H1 (cell line): ENCODE data around the gene HSPA5. TPM values are rescaled to one million over a fixed set of nuclear protein-coding genes. Genes with fewer than 3 reads are reported as not detected.

ENCODE experiments used
- CTCF ChIA-PET: fragments of 300-600 bp; sonication (Branson Sonifier 250); formaldehyde crosslinking; loops from one replicate; lab custom pipeline; 2021; ENCODE audit not compliant: partially characterized antibody; lab: Charles Lee
- POLR2A ChIA-PET: fragments of 300-600 bp; sonication (Branson Sonifier 250); formaldehyde crosslinking; loops from one replicate; lab custom pipeline; 2021; ENCODE audit warnings: inconsistent platforms; ENCODE audit not compliant: partially characterized antibody; lab: Charles Lee
- DNase-seq, 2 experiments: peaks; one replicate each; pipeline versions ENCODE4 v3.0.0 to v3.0.0-alpha.2; 2010 to 2022; ENCODE audit warnings: low spot score in 2 of 2, low read depth in 1 of 2, mixed read lengths in 1 of 2
- FAIRE-seq: peaks from 2 replicates; lab custom pipeline; 2011; peaks lifted over from hg19 to GRCh38; lab: Jason Lieb, UNC
- H2AFZ ChIP-seq: 2 replicates; pipeline ENCODE4 v1.8.1; 2012; ENCODE audit warnings: low read length, inconsistent platforms
- H2AK5ac ChIP-seq: 2 replicates; pipeline ENCODE4 v1.6.1; 2013; ENCODE audit warnings: low read depth, low read length
- H2BK120ac ChIP-seq: replicated peaks from 2 replicates; pipeline ENCODE3; 2013; ENCODE audit warnings: low read depth, low read length, inconsistent platforms
- H2BK12ac ChIP-seq: 2 replicates; pipeline ENCODE4 v1.6.1; 2013; ENCODE audit warnings: low read depth, low read length
- H2BK15ac ChIP-seq: 2 replicates; pipeline ENCODE4 v1.6.1; 2013; ENCODE audit warnings: low read length
- H2BK20ac ChIP-seq: 2 replicates; pipeline ENCODE4 v1.6.1; 2013; ENCODE audit warnings: low read length
- H2BK5ac ChIP-seq: 2 replicates; pipeline ENCODE4 v1.6.1; 2013; ENCODE audit warnings: low read depth, low read length
- H3K14ac ChIP-seq: 2 replicates; pipeline ENCODE4 v1.6.1; 2013; ENCODE audit warnings: inconsistent platforms; ENCODE audit not compliant: insufficient read length
- H3K18ac ChIP-seq: 2 replicates; pipeline ENCODE4 v1.6.1; 2013; ENCODE audit warnings: low read length; ENCODE audit errors: extremely low read depth
- H3K23ac ChIP-seq: 2 replicates; pipeline ENCODE4 v1.6.1; 2013; ENCODE audit warnings: inconsistent platforms; ENCODE audit not compliant: insufficient read length
- H3K23me2 ChIP-seq: 2 replicates; pipeline ENCODE4 v1.6.1; 2013; ENCODE audit warnings: low read depth, low read length
- H3K27ac ChIP-seq: 2 replicates; pipeline ENCODE4 v1.6.1; 2011; ENCODE audit warnings: low read depth, low read length, inconsistent platforms
- H3K27me3 ChIP-seq, 4 experiments: replicated peaks in 1 of 4; 1 replicate in 1 of 4; 2 replicates in 3 of 4; pipeline versions ENCODE4 v1.6.1 to v1.8.1; 2011 to 2013; ENCODE audit warnings: low read length in 3 of 4, mild to moderate bottlenecking in 3 of 4, inconsistent platforms in 2 of 4, mixed read lengths in 2 of 4, moderate library complexity in 1 of 4; ENCODE audit not compliant: control insufficient read depth in 3 of 4, insufficient read depth in 3 of 4; ENCODE audit errors: extremely low read depth in 1 of 4
- H3K36me3 ChIP-seq, 4 experiments: 2 replicates each; pipeline versions ENCODE4 v1.6.1 to v1.8.1; 2011 to 2013; ENCODE audit warnings: mild to moderate bottlenecking in 4 of 4, low read length in 3 of 4, moderate library complexity in 2 of 4, control low read depth in 1 of 4, inconsistent platforms in 1 of 4; ENCODE audit not compliant: insufficient read depth in 4 of 4, control insufficient read depth in 2 of 4
- H3K4ac ChIP-seq: replicated peaks from 2 replicates; pipeline ENCODE3; 2013; ENCODE audit warnings: low read length, low read depth, mixed read lengths, inconsistent platforms; ENCODE audit not compliant: insufficient read length
- H3K4me1 ChIP-seq, 4 experiments: replicated peaks in 1 of 4; 1 replicate in 1 of 4; 2 replicates in 3 of 4; pipeline versions ENCODE4 v1.6.1 to v1.8.1; 2011 to 2013; ENCODE audit warnings: low read length in 3 of 4, inconsistent platforms in 2 of 4, mixed read lengths in 1 of 4; ENCODE audit not compliant: insufficient read depth in 4 of 4, control insufficient read depth in 3 of 4
- H3K4me2 ChIP-seq, 2 experiments: 2 replicates each; pipeline versions ENCODE4 v1.6.1 to v1.8.1; 2011 to 2013; ENCODE audit warnings: low read depth in 2 of 2, low read length in 2 of 2, control low read depth in 1 of 2, inconsistent platforms in 1 of 2, mild to moderate bottlenecking in 1 of 2; ENCODE audit not compliant: insufficient read depth in 1 of 2
- H3K4me3 ChIP-seq, 4 experiments: fragments of 200-600, 300-600 bp in 1 of 4; sonication (generic), shearing (Covaris generic), sonication (Bioruptor Twin) in 1 of 4; 2 replicates each; pipeline versions ENCODE4 v1.5.1 to v1.8.1; 2011 to 2016; ENCODE audit warnings: low read length in 4 of 4, low read depth in 3 of 4, control low read depth in 2 of 4, inconsistent platforms in 2 of 4, mild to moderate bottlenecking in 2 of 4, mixed read lengths in 1 of 4, moderate library complexity in 1 of 4; ENCODE audit not compliant: insufficient read depth in 2 of 4; ENCODE audit errors: extremely low read depth in 1 of 4
- H3K56ac ChIP-seq: replicated peaks from 2 replicates; pipeline ENCODE3; 2013; ENCODE audit warnings: low read depth, mild to moderate bottlenecking, mixed read lengths, low read length, inconsistent platforms; ENCODE audit not compliant: insufficient read length
- H3K79me1 ChIP-seq: 2 replicates; pipeline ENCODE4 v1.6.1; 2013; ENCODE audit warnings: low read depth, low read length, control low read depth
- H3K79me2 ChIP-seq, 2 experiments: 2 replicates each; pipeline versions ENCODE4 v1.6.1 to v1.8.1; 2012 to 2013; ENCODE audit warnings: low read length in 2 of 2, mild to moderate bottlenecking in 2 of 2, inconsistent platforms in 1 of 2; ENCODE audit not compliant: insufficient read depth in 2 of 2, control insufficient read depth in 1 of 2
- H3K9ac ChIP-seq, 4 experiments: replicated peaks in 1 of 4; 1 replicate in 1 of 4; 2 replicates in 3 of 4; pipeline versions ENCODE4 v1.6.1 to v1.8.1; 2011 to 2013; ENCODE audit warnings: low read depth in 3 of 4, low read length in 3 of 4, control low read depth in 2 of 4, mild to moderate bottlenecking in 2 of 4, moderate library complexity in 2 of 4, inconsistent platforms in 1 of 4; ENCODE audit errors: extremely low read depth in 1 of 4
- H3K9me3 ChIP-seq, 2 experiments: 2 replicates each; pipeline versions ENCODE4 v1.6.1 to v1.8.1; 2012 to 2013; ENCODE audit warnings: mild to moderate bottlenecking in 2 of 2, moderate library complexity in 2 of 2, control low read depth in 1 of 2, inconsistent platforms in 1 of 2, low read depth in 1 of 2, low read length in 1 of 2, mixed read lengths in 1 of 2; ENCODE audit not compliant: insufficient read depth in 2 of 2
- H4K20me1 ChIP-seq, 2 experiments: replicated peaks in 1 of 2; 2 replicates each; pipeline versions ENCODE3 to v1.8.1; 2011 to 2013; ENCODE audit warnings: inconsistent platforms in 2 of 2, low read length in 2 of 2, mild to moderate bottlenecking in 1 of 2; ENCODE audit not compliant: insufficient read depth in 2 of 2, control insufficient read depth in 1 of 2
- H4K5ac ChIP-seq: 2 replicates; pipeline ENCODE4 v1.6.1; 2013; ENCODE audit warnings: low read length, low read depth, mixed read lengths, inconsistent platforms; ENCODE audit not compliant: insufficient read length
- H4K8ac ChIP-seq: 2 replicates; pipeline ENCODE4 v1.8.0; 2013; ENCODE audit warnings: mild to moderate bottlenecking, moderate library complexity, low read length, inconsistent platforms; ENCODE audit not compliant: insufficient read depth; ENCODE audit errors: extremely low read depth
- H4K91ac ChIP-seq: replicated peaks from 2 replicates; pipeline ENCODE3; 2013; ENCODE audit warnings: low read length, mixed read lengths, inconsistent platforms; ENCODE audit not compliant: insufficient read length
- EGR1 ChIP-seq: IDR thresholded peaks from 2 replicates; pipeline ENCODE4 v1.6.1; 2011; ENCODE audit warnings: low read depth, low read length, borderline replicate concordance
- POLR2A ChIP-seq, 2 experiments: IDR thresholded peaks; 1 replicate in 1 of 2; 2 replicates in 1 of 2; pipeline ENCODE4 v1.6.1; 2011; ENCODE audit warnings: low read depth in 2 of 2, low read length in 2 of 2, mild to moderate bottlenecking in 2 of 2; ENCODE audit errors: control extremely low read depth in 1 of 2
- POLR2AphosphoS5 ChIP-seq: IDR thresholded peaks from 2 replicates; pipeline ENCODE4 v1.6.1; 2011; ENCODE audit warnings: low read depth, low read length
- WGBS, 2 experiments: shearing (Covaris generic) in 1 of 2; methylation state at CpG; one replicate each; pipeline versions ENCODE4 v1.1.6 to v1.1.7; 2013 to 2015; ENCODE audit warnings: low lambda C conversion rate in 2 of 2, mixed read lengths in 2 of 2, inconsistent platforms in 1 of 2, low coverage in 1 of 2, missing lambda C conversion rate in 1 of 2; ENCODE audit not compliant: insufficient replicate concordance in 2 of 2, insufficient coverage in 1 of 2, insufficient read length in 1 of 2; ENCODE audit errors: extremely low coverage in 1 of 2, missing lambda C conversion rate in 1 of 2; 5-methylcytosine and 5-hydroxymethylcytosine counted together
- polyA plus RNA-seq, 7 experiments: library from polyadenylated mRNA; depleted of rRNA in 3 of 7; stranded (reverse) in 5 of 7; unstranded in 2 of 7; fragments of >200 nt in 5 of 7; fragments of 200-250 nt in 2 of 7; gene quantifications; 1 replicate in 5 of 7; 2 replicates in 1 of 7; 4 replicates in 1 of 7; pipeline versions ENCODE4 v1.2.1 to v1.2.3, GENCODE V29; 2011 to 2013; ENCODE audit warnings: missing spikeins in 2 of 7, mixed read lengths in 2 of 7
- total RNA-seq: library from RNA; stranded (reverse); fragmentation: NEBNext Ultra II Directional; extraction: Animal tissue kit (Norgen Biotek cat#: 25700); gene quantifications from 2 replicates; pipeline ENCODE4 v1.2.1, GENCODE V29; 2021

HSPA5 gene
- total and polyA plus RNA-seq, 2 of the 8 experiments (the other 6 are each of a cell fraction or from before 2014, with no cell fraction given), result 91.3 to 352 TPM

GRCh38 chr9:125238127-125238914 lies 2.8 kb downstream of the HSPA5 start:
- Histone ChIP-seq H3K9me3 (no peaks in the 10 kb centered on the region), H4K20me1 (peaks cover 0 to 17% of the 10 kb centered on the region in 2 experiments), H3K27ac (no peak overlapping the region), H3K9ac (no peak overlapping the region; a peak in 1 of 7 replicates), H2BK12ac (no peak overlapping the region), H3K79me1 (0 out of 2 replicates have a peak, but pooled peaks cover 3% of the 10 kb centered on the region), H3K27me3 (peaks cover 0 to 2% (median 0%) of the 10 kb centered on the region in 4 experiments; a peak in 1 of 7 replicates), H3K79me2 (peaks cover 7 to 33% of the 10 kb centered on the region in 2 experiments), H2BK5ac (no peak overlapping the region), H2AK5ac (no peak overlapping the region), H3K4ac (no peak overlapping the region), H2BK15ac (no peak overlapping the region), H2BK120ac (no peak overlapping the region), H3K18ac (no peak overlapping the region), H4K8ac (no peak overlapping the region), H2AFZ (no peak overlapping the region), H4K91ac (no peak overlapping the region), H2BK20ac (no peak overlapping the region), H3K4me2 (peak overlapping the region in 1 of 2 experiments; percentile 14; a peak in 2 of 4 replicates), H3K14ac (no peak overlapping the region), H3K4me1 (peaks cover 0 to 6% (median under 1%) of the 10 kb centered on the region in 4 experiments; a peak in 1 of 7 replicates), H3K56ac (no peak overlapping the region), H3K23ac (no peak overlapping the region), H3K4me3 (peak overlapping the region in 1 of 4 experiments; percentile 75; a peak in 2 of 8 replicates), H3K23me2 (peaks cover 9% of the 10 kb centered on the region; the same call in 1 of the 2 replicates), H4K5ac (no peak overlapping the region), H3K36me3 (peaks cover 23 to 61% (median 43%) of the 10 kb centered on the region in 4 experiments)
- 90% methylated on average over 7 of the region's 7 CpGs; no CpG with 5 or more reads in 1 of the 2 experiments for WGBS, 2 experiments
- TF ChIP-seq POLR2AphosphoS5, result peak; percentile 22; the same call in 1 of the 2 replicates
- no peak for TF ChIP-seq EGR1
- TF ChIP-seq POLR2A (IDR thresholded peaks at IDR 0.05; ENCODE audit: control extremely low read depth in 1 of 2, low read depth in 2 of 2, low read length in 2 of 2), result peak in 1 of 2 experiments; percentile 43; a peak in 1 of 3 replicates
- POLR2A ChIA-PET, result interaction anchor here (0.9 to 1.7 kb wide), 4 partner anchors 10 to 134 kb away, joined by 3 to 7 read pairs (median 4); partner anchors contain the start of gene RABEPK
- DNase-seq, result no peak
- CTCF ChIA-PET, result interaction anchor here (0.6 to 0.8 kb wide), 2 partner anchors 35 to 118 kb away, joined by 3 read pairs; no protein-coding TSS in a partner anchor
- FAIRE-seq, result no peak
